ENCODE results near the gene CEACAM16.
"Not testable (repeated sequence)": the region's sequence is repeated elsewhere in the genome, so short reads cannot be mapped to it uniquely, and the experiment has no call there.

CEACAM16 gene, protein sequence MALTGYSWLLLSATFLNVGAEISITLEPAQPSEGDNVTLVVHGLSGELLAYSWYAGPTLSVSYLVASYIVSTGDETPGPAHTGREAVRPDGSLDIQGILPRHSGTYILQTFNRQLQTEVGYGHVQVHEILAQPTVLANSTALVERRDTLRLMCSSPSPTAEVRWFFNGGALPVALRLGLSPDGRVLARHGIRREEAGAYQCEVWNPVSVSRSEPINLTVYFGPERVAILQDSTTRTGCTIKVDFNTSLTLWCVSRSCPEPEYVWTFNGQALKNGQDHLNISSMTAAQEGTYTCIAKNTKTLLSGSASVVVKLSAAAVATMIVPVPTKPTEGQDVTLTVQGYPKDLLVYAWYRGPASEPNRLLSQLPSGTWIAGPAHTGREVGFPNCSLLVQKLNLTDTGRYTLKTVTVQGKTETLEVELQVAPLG

DNA sequence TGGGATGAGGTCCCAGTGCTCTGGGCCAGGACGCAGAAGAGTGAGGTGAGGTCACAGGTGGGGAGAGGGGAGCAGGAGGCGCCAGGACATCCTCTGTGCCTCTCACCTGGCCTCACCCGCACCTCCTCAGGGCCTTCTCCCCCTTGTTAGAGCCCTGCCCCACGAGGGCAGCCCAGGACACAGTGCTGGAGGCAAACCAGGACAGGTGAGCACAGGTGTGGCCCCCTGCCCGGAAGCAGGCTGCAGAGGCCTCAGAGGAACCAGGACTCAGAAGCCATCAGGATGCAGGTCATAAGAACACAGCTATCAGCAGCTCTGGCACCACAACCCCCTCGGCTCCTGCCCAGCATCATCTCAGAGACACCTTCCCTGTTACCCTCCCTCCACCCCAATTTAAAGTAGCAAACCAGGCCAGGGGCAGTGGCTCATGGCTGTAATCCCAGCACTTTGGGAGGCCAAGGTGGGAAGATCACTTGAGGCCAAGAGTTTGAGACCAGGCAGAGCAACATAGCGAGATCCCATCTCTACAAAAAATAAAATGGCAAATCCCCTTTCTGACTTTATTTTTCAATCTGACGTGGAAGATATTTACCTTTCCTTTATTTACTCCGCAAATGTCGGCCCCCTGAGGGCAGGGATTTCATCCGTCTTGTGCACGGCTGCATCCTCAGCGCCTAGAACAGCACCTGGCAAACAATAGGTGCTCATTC, at the start of gene CEACAM16:
Gene CEACAM16 (plus strand): TSS at position 660 of the 710 bp plus-strand sequence. CDS start 2,306 bp downstream, outside the sequence.
- no peak for DNase-seq (ENCODE audit: low spot score)

DNA sequence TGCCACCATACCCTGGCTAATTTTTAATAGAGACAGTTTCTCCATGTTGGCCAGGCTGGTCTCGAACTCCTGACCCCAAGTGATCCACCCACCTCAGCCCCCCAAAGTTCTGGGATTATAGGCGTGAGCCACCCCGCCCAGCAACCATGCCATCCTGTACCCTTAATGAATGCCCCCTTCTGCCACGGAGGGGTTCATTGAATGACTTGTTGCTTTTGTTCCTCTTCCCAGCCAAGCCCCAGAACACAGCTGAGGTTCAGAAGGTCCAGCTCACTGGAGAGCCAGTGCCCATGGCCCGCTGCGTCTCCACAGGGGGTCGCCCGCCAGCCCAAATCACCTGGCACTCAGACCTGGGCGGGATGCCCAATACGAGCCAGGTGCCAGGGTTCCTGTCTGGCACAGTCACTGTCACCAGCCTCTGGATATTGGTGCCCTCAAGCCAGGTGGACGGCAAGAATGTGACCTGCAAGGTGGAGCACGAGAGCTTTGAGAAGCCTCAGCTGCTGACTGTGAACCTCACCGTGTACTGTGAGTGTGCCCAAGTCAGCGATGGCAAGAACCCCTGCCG, 49.3 kb upstream of the CEACAM16 start:
- DNase-seq (ENCODE audit: low spot score) = no peak

DNA sequence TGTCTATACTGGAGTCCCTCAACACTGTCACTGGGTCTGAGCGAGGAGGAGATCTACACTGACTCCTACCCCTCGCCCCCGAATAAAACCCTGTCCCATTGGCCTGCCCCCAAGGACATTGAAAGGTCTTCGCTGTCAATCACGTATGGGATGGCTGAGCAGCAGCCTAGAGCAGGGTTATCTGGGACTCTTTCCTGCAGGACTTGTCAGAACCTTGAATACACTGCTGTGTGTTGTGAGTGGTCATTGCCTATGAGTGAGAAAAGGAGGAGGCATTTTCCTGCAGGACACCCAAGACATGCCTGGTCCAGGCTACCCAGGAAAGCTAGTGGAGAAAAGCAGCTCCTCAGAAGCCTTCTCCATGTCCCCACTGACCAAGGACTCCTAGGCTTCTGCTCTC, 45.6 kb upstream of the CEACAM16 start:
- no peak for DNase-seq (ENCODE audit: low spot score)

DNA sequence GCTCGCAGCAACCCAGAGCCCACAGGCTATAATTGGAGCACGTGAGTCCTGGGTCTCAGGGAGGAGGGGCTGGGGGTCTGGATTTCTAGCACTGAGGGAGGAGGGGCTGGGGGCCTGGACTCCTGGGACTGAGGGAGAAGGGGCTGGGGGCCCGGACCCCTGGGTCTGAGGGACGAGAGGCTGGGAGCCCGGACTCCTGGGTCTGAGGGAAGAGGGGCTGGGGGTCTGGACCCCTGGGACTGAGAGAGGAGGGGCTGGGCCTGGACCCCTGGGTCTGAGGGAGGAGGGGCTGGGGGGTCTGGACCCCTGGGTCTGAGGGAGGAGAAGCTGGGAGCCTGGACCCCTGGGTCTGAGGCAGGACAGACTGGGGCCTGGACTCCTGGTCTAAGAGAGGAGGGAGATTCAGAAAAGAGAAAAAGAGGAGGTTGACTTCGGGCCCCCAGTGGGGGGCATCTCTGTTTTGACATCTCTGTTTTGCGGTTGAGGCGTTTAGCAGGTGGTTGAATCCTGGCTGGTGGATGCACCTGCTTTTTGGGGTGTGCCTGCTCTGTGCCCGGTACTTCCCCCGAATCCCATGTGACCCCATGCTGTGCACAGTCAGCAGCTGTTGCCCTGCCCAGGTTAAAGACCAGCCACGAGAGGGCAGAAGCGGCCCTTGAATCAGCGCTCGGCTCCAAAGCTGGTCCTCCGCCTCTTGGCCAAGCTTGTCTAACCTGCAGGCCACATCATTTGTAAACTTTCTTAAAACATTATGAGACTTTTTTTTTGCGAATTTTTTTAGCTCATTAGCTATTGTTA, 44.8 kb upstream of the CEACAM16 start:
- no peak for DNase-seq (ENCODE audit: low spot score)

DNA sequence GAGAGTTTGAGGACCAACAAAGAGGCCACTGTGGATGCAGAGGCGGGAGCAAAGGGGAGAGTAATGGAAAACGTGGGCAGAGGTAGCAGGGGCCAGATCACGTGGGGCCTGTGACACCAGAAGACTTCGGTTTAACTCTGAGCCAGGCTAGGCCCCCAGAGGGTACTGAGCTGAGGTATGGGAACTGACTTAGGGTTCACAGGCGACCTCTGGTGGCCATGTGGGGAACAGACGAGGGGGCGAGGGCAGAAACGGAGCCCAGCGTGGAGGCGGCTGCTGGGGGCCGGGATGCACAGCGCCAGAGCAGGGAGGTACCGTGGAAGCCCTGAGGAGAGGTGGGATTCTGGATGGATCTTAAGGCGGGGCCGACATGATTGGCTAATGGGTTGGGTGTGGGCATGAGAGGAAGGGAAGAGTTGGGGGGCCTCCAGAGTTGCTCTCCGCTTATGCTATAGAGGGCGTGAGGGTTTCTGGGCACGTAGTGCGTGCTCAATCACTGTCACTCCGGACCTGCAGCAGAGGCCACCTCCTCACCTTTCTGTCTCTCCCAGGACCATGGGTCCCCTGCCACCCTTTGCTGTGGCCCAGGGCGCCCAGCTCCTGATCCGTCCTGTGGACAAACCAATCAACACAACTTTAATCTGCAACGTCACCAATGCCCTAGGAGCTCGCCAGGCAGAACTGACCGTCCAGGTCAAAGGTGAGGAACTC, 41.6 kb upstream of the CEACAM16 start:
- DNase-seq (ENCODE audit: low spot score) = no peak

DNA sequence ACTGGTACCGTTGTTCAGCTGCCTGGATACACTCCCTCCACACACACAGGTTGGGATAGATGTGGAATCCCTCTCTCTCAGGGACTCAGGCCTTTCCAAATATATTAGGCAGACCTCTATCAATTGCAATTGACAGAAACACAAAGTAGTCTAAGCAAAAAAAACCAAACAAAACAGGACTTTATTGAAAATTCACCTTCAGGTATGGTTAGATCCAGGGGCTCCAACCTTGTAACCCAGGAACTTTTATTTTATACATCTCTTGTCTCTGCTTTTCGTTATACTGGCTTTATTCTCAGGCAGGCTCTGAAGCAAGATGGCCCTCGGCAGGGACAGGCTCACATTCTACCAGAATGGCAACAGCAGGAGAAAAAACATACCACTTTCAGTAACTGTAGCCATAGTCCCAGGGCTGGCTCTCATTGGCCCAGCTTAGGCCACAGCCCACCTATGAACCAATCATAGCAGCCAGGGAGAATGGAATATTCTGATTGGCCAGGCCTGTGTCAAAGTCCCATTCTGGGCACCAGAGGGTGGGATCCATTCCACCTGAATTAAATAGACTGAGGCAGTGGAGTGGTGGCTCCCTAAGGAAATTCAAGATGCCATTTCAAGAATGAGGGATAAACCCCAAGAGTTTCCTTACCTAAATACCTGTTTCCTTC, 40.8 kb upstream of the CEACAM16 start:
- DNase-seq (ENCODE audit: low spot score) = no peak

DNA sequence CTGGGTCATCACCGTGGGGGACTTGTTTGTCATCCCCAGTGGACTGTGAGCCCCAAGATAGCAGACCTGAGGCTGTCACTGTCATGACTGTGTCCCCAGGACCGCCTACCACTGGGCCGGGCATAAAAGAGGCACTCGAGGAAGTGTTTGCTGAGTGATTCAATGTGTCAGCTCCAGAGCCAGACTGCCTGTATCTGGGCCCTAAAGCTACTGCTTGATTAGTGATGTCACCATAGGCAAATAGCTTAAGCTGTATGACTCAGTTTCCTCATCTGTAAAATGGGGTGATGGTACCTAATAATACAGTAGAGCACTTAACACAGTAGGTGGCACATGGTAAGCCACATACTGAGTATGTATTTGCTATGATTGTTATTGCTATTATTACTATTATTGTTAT, 38.9 kb upstream of the CEACAM16 start:
- DNase-seq (ENCODE audit: low spot score) = no peak

DNA sequence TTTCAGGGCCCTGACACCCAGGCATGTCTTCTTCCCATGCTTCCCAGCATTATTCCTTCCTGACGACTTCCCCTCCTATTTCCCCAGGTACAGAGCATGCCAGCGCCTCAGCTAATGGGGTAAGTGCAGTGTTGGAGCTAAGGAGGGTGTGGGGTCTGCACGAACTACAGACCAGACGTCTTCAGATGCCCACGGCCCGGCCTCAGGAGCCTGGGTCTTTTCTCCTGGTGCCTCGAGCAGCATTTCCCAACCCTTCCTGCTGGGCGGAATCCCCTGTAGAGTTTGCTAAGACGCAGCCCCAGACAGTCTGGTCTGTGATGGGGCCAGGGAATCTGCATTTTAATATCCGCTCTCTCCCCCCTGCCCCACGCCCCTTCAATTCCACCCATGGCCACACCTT, 37.7 kb upstream of the CEACAM16 start:
- no peak for DNase-seq (ENCODE audit: low spot score)

DNA sequence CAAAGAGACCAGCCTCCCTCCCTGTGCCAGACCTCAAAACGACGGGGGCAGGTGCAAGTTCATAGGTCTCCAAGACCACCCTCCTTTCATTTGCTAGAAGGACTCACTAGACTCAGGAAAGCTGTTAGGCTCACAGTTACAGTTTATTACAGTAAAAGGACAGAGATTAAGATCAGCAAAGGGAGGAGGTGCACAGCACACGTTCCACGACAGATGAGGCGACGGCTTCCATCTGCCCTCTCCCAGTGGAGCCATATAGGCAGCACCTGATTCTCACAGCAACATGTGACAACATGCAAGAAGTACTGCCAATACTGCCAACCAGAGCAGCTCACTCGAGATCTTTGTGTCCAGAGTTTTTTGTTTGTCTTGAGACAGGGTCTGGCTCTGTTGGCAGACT, 37.0 kb upstream of the CEACAM16 start:
- DNase-seq (ENCODE audit: low spot score) = no peak

DNA sequence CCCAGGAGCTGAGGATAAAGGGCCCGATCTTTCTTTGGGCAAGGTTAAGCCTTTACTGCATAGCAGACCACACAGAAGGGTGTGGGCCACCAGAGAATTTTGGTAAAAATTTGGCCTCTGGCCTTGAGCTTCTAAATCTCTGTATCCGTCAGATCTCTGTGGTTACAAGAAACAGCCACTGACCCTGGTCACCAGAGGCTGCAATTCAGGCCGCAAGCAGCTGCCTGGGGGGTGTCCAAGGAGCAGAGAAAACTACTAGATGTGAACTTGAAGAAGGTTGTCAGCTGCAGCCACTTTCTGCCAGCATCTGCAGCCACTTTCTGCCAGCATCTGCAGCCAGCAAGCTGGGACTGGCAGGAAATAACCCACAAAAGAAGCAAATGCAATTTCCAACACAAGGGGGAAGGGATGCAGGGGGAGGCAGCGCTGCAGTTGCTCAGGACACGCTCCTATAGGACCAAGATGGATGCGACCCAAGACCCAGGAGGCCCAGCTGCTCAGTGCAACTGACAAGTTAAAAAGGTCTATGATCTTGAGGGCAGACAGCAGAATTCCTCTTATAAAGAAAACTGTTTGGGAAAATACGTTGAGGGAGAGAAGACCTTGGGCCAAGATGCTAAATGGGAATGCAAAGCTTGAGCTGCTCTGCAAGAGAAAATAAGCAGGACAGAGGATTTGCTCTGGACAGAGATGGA, 36.1 kb upstream of the CEACAM16 start:
- DNase-seq (ENCODE audit: low spot score) = no peak

DNA sequence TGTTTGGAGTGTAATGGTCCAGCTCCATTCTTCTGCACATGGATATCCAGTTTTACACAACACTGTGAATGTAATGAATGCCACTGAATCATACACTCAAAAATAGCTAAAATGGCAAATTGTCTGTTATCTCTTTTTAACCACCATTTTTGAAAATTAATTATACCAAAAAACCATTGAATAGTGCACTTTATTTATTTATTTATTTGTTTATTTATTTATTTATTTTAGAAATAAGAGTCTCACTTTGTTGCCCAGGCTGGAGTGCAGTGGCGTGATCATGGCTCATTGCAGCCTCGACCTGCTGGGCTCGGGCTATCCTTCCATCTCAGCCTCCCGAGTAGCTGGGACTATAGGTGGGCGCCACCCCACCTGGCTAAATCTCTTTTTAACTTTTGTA, 35.0 kb upstream of the CEACAM16 start:
- DNase-seq (ENCODE audit: low spot score) = no peak

DNA sequence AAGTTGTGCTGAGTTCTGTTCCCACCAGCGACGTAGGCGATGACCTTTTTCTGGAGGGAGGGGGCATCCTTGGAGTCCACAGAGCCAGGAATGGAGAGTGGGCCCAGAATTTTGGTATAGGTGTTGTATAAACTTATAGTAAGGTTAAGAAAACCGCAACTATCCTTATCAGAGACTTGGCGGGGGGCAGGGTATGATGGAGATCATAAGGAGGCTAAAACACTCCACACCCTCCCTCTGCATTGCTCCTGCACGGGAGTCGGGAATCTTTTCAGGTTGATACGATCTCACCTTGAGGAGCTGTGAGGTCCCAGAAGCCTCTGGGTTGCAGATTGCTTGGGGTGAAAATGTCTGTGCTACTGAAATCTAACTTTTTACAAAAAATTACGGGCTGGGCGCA, 34.0 kb upstream of the CEACAM16 start:
- no peak for DNase-seq (ENCODE audit: low spot score)

DNA sequence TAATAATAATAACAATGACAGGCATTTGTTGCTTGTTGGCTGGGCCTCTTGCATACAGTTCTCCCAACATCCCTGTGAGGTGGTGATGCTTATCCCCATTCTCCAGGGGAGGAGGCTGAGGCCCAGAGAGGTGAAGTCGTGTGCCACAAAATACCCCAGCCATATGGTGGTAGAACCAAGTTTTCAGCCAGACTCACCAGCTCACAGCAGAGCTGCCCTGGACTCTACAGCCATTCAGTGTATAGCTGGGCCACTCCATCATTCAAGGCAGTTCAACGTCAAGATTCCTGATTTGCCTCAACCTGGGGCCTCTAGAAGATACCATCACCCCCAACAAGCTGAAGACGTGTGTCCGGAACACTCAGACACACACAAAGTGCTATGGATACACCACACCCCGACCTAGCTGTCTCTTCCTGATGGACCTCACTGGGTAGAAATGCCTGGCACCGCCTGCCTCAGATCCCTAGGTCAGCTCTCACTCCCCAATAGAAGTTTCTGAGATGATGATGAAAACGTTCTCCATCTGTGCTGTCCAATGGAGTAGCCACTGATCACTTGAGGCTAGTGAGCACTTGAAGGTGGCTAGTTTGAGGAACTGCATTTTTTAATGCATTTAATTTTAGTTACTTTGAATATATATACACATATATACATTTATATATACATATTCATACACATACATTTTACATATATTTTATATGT, 31.9 kb upstream of the CEACAM16 start:
- DNase-seq (ENCODE audit: low spot score) = no peak

DNA sequence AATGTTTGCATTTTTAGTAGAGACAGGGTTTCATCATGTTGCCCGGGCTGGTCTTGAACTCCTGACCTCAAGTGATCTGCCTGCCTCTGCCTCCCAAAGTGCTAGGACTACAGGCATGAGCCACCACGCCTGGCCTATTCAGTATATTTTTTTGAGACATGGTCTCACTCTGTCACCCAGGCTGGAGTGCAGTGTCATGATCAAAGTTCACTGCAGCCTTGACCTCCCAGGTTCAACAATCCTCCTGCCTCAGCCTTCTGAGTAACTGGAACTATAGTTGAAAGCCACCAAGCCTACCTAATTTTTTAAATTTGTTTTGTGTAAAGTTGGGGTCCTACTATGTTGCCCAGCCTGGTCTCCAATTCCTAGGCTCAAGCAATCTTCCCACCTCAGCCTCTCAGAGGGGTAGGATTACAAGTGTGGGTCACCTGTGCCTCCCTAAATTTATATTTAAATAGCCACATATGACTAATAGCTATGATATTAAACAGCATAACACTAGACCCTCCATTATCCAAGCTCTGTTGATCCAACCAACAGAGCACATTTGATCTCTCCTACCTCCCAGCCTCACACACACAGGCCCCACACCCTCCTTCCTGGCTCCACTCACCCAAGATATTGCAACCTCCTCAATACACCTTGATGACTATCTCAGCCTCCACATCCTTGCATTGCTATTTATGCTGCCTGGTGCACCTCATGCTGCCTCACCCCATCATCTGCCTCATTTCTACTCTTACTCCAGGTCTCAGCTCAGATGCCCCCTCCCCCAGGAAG, 29.8 kb upstream of the CEACAM16 start:
- no peak for DNase-seq (ENCODE audit: low spot score)

DNA sequence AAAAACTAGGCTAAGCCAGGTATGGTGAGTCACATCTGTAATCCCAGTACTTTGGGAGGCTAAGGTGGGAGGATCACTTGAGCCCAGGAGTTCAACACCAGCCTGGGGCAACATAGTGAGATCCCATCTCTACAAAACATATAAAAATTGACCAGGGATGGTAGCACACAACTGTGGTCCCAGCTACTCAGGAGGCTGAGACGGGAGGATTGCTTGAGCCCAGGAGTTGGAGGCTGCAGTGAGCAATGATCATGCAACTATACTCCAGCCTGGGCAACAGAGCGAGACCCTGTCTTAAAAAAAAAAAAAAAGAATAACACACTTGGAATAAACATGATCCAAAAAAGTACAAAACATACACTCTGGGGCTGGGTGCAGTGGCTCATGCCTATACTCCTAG, 28.9 kb upstream of the CEACAM16 start:
- not testable (repeated sequence) for DNase-seq (ENCODE audit: low spot score)

DNA sequence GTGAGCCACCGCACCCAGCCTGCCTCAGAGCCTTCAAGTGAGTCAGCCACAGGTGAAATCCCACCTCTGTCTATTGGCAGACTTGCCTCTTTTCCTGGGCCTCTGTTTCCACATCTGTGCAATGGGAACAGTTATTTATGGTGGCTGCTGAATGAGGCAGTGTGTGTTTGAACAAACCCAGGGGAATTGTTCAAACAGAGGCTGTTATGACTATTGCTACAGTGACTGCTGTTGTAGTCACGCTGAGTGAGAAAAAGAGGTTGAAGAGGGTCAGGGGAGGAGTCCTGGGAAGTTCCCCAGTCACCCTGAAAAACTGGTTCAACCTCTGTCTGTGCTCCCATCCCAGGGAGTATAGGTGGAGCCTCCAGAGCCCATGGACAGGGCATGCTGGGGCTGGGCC, 27.6 kb upstream of the CEACAM16 start, which contains the start of gene CEACAM19:
Gene CEACAM19 (plus strand): TSS at position 83 of the 400 bp plus-strand sequence. CDS start 450 bp downstream, outside the sequence.
- no peak for DNase-seq (ENCODE audit: low spot score)

DNA sequence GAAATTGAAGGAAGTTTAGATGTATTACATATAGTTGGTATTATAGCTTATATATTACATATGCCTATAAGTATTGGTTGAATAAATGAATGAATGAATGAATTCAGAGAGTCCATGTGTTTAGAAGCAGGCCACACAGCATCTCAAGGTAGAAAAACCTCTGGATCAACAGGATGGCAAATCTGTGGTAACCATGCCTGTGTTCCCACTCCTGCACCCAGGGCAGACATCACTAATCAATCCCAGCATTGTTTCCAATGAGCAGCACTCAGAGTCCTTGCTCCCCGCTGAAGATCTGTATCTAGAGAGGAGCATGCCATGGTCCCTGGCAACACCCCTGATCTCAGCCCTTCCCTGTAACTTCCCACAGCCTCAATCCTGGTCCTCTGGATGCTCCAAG, 26.7 kb upstream of the CEACAM16 start:
- no peak for DNase-seq (ENCODE audit: low spot score)

DNA sequence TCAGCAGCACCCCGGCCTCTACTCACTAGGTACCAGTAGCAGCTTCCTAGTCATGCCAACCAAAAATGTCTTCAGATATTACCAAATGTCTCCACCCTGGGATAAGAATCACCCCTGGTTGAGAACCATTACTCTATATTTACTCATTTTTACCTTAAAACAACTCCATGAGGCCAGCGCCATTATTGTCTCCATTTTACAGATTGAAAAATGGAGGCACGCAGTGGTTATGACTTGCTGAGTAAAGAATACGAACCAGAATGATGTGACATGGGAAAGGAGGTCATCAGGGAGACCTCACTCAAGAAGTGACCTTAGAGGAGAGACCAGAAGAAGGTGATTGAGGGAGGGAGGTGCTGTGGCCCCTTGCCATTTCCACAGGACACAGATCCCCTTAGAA, 25.4 kb upstream of the CEACAM16 start:
- DNase-seq (ENCODE audit: low spot score) = no peak

DNA sequence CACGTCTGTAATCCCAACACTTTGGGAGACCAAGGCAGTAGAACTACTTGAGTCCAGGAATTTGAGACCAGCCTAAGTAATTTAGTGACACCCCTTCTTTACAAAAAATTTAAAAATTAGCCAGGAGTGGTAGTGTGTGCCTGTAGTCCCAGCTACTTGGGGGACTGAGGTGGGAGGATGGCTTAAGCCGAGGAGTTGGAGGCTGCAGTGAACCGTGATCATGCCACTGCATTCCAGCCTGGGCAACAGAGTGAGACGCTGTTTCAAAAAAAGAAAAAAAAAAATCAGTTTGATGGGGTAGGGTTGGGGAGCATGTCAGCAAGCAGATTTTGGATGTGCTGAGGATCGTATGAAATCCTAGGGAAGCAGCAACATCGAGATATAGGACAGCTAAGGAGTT, 23.4 kb upstream of the CEACAM16 start:
- no peak for DNase-seq (ENCODE audit: low spot score)
